Endothelial cell of umbilical vein (primary cell): ENCODE data around the gene CTTNBP2. TPM values are rescaled to one million over a fixed set of nuclear protein-coding genes. Genes with fewer than 3 reads are reported as not detected.

ENCODE experiments used
- BruUV-seq: library from RNA; stranded (reverse); fragments of 400-500 nt; replicated peaks from 2 replicates; lab custom pipeline; 2021; lab: Mats Ljungman, UMichigan
- CTCF ChIA-PET: fragments of 300-600, 350-600 bp; sonication (Branson Sonifier 250); formaldehyde crosslinking; loops from one replicate; lab custom pipeline; 2021; ENCODE audit warnings: antibody characterized with exemption, inconsistent platforms; lab: Charles Lee
- POLR2A ChIA-PET: fragments of 300-600, 350-600 bp; sonication (Branson Sonifier 250); formaldehyde crosslinking; loops from one replicate; lab custom pipeline; 2021; ENCODE audit warnings: antibody characterized with exemption, inconsistent platforms; lab: Charles Lee
- DNase-seq: peaks from one replicate; pipeline ENCODE4 v3.0.0-alpha.2; 2011; ENCODE audit warnings: low read depth, low spot score
- FAIRE-seq: peaks from 2 replicates; lab custom pipeline; 2011; peaks lifted over from hg19 to GRCh38; lab: Jason Lieb, UNC
- H2AFZ ChIP-seq: 2 replicates; pipeline ENCODE4 v1.6.0; 2012; ENCODE audit warnings: low read depth, low read length, control low read depth, inconsistent platforms
- H3K27ac ChIP-seq: 2 replicates; pipeline ENCODE4 v1.5.1; 2011; ENCODE audit warnings: low read depth, mild to moderate bottlenecking, control low read depth, low read length, moderate library complexity; ENCODE audit not compliant: insufficient read depth
- H3K27me3 ChIP-seq, 2 experiments: 2 replicates each; pipeline versions ENCODE4 v1.6.0 to v1.6.1; 2011; ENCODE audit warnings: low read length in 2 of 2, mixed read lengths in 1 of 2; ENCODE audit not compliant: control insufficient read depth in 2 of 2, insufficient read depth in 2 of 2
- H3K36me3 ChIP-seq, 2 experiments: 2 replicates in 1 of 2; 3 replicates in 1 of 2; pipeline ENCODE4 v1.5.1; 2011; ENCODE audit warnings: low read length in 2 of 2, mild to moderate bottlenecking in 1 of 2, moderate library complexity in 1 of 2; ENCODE audit not compliant: control insufficient read depth in 2 of 2, insufficient read depth in 2 of 2; ENCODE audit errors: extremely low read depth in 1 of 2
- H3K4me1 ChIP-seq: 3 replicates; pipeline ENCODE4 v1.5.1; 2011; ENCODE audit warnings: mild to moderate bottlenecking, low read length; ENCODE audit not compliant: control insufficient read depth, insufficient read depth; ENCODE audit errors: extremely low read depth
- H3K4me2 ChIP-seq: 2 replicates; pipeline ENCODE4 v1.6.1; 2011; ENCODE audit warnings: low read length, control low read depth, mixed read lengths; ENCODE audit not compliant: insufficient read depth
- H3K4me3 ChIP-seq, 3 experiments: fragments of 200-600 bp in 1 of 3; sonication (generic), shearing (Covaris generic) in 1 of 3; replicated peaks in 1 of 3; 2 replicates each; pipeline ENCODE4 v1.5.1; 2011 to 2016; ENCODE audit warnings: control low read depth in 3 of 3, low read length in 3 of 3, mild to moderate bottlenecking in 2 of 3, inconsistent platforms in 1 of 3, low read depth in 1 of 3, moderate library complexity in 1 of 3; ENCODE audit not compliant: insufficient read depth in 1 of 3
- H3K79me2 ChIP-seq: 2 replicates; pipeline ENCODE4 v1.6.0; 2012; ENCODE audit warnings: low read length, inconsistent platforms; ENCODE audit not compliant: control insufficient read depth, insufficient read depth
- H3K9ac ChIP-seq: replicated peaks from 2 replicates; pipeline ENCODE3; 2011; ENCODE audit warnings: low read length, control low read depth; ENCODE audit not compliant: insufficient read depth; ENCODE audit errors: extremely low read depth
- H3K9me1 ChIP-seq: replicated peaks from 3 replicates; pipeline ENCODE4 v1.6.0; 2011; ENCODE audit warnings: mild to moderate bottlenecking, low read length; ENCODE audit not compliant: control insufficient read depth, insufficient read depth; ENCODE audit errors: extremely low read depth
- H3K9me3 ChIP-seq: replicated peaks from 2 replicates; pipeline ENCODE4 v1.5.1; 2012; ENCODE audit warnings: low read length, inconsistent platforms; ENCODE audit not compliant: control insufficient read depth, insufficient read depth
- H4K20me1 ChIP-seq: replicated peaks from 2 replicates; pipeline ENCODE3; 2011; ENCODE audit warnings: mild to moderate bottlenecking, low read length; ENCODE audit not compliant: control insufficient read depth, insufficient read depth; ENCODE audit errors: extremely low read depth
- CTCF ChIP-seq, 2 donors: IDR thresholded peaks; 1 replicate in 1 of 2; 2 replicates in 1 of 2; pipeline ENCODE4 v1.5.1; 2011; ENCODE audit warnings: low read length in 2 of 2, mild to moderate bottlenecking in 2 of 2, moderate library complexity in 2 of 2, control low read depth in 1 of 2, inconsistent platforms in 1 of 2, low read depth in 1 of 2; ENCODE audit not compliant: insufficient read depth in 1 of 2; ENCODE audit errors: extremely low read depth in 1 of 2
- EZH2 ChIP-seq: IDR thresholded peaks from 2 replicates; pipeline ENCODE4 v1.6.1; 2012; ENCODE audit warnings: borderline replicate concordance, low read depth, mild to moderate bottlenecking, moderate library complexity, low read length, inconsistent platforms; ENCODE audit not compliant: severe bottlenecking
- FOS ChIP-seq: IDR thresholded peaks from 2 replicates; pipeline ENCODE4 v1.6.1; 2011; ENCODE audit warnings: mild to moderate bottlenecking, low read length, moderate library complexity, borderline replicate concordance; ENCODE audit not compliant: insufficient read depth
- GATA2 ChIP-seq: IDR thresholded peaks from 2 replicates; pipeline ENCODE4 v1.7.0; 2011; ENCODE audit warnings: low read depth, mild to moderate bottlenecking, moderate library complexity, mixed read lengths, low read length; ENCODE audit not compliant: insufficient read length, insufficient read depth
- JUN ChIP-seq: IDR thresholded peaks from 2 replicates; pipeline ENCODE4 v1.6.1; 2011; ENCODE audit warnings: borderline replicate concordance, low read depth; ENCODE audit not compliant: insufficient read length, insufficient read depth
- MAX ChIP-seq: IDR thresholded peaks from 2 replicates; pipeline ENCODE4 v1.6.1; 2011; ENCODE audit not compliant: insufficient read depth, insufficient read length
- MYC ChIP-seq: IDR thresholded peaks from one replicate; pipeline ENCODE4 v1.6.1; 2011; ENCODE audit warnings: mild to moderate bottlenecking, low read depth, low read length
- POLR2A ChIP-seq: IDR thresholded peaks from 2 replicates; pipeline ENCODE4 v1.6.1; 2012; ENCODE audit warnings: low read depth, mild to moderate bottlenecking, control low read depth, low read length
- POLR2AphosphoS5 ChIP-seq: IDR thresholded peaks from 2 replicates; pipeline ENCODE4 v1.6.1; 2012; ENCODE audit warnings: low read depth, mild to moderate bottlenecking, control low read depth, low read length, moderate library complexity; ENCODE audit not compliant: insufficient read depth
- dilution Hi-C: fragments of 300-500 bp; cut with MboI; formaldehyde crosslinking; loops from one replicate; pipeline ENCODE4 v1.15.0; 2019; ENCODE audit warnings: low sequenced_read_pairs; ENCODE audit not compliant: extremely low pct_ligation_motif_present
- intact Hi-C: fragments of 100-400 bp; cut with micrococcal nuclease; formaldehyde crosslinking; loops from one replicate; pipeline ENCODE4 v1.10.0; 2022
- polyA plus RNA-seq, 4 experiments: library from polyadenylated mRNA; depleted of rRNA in 3 of 4; stranded (reverse) in 3 of 4; unstranded in 1 of 4; fragments of >200 nt; gene quantifications; 2 replicates each; pipeline versions ENCODE4 v1.2.1 to v1.2.3, GENCODE V29; 2011 to 2012; ENCODE audit warnings: missing spikeins in 1 of 4
- total RNA-seq: library from RNA; stranded (reverse); gene quantifications from 2 replicates; pipeline ENCODE4 v1.2.3, GENCODE V29; 2021

CTTNBP2 gene
- total and polyA plus RNA-seq, 2 donors (not counting 3 experiments of a cell fraction or from before 2014, with no cell fraction given): 0.08 to 0.35 TPM

- TF ChIP-seq POLR2A: no peak
- no peak for TF ChIP-seq JUN
- no peak for TF ChIP-seq EZH2
- no peak for TF ChIP-seq GATA2
- no peak for TF ChIP-seq FOS
- TF ChIP-seq MYC: no peak
- TF ChIP-seq CTCF (IDR thresholded peaks at IDR 0.05; ENCODE audit: extremely low read depth in 1 of 2, insufficient read depth in 1 of 2, low read depth in 1 of 2, low read length in 2 of 2): no peak
- no peak for TF ChIP-seq MAX
- no peak for TF ChIP-seq POLR2AphosphoS5
- no TSS peak for BruUV-seq
- H2AFZ ChIP-seq: no peak overlapping the region
- no peaks in the 10 kb centered on the region for H3K9me1 ChIP-seq
- H3K79me2 ChIP-seq: no peaks in the 10 kb centered on the region
- no peak for FAIRE-seq
- no peak for DNase-seq
- intact Hi-C loops (no loop called here), dilution Hi-C loops (no loop called here)
- no peaks in the 10 kb centered on the region for H3K9me3 ChIP-seq
- peaks cover 6 to 16% of the 10 kb centered on the region in 2 experiments for H3K27me3 ChIP-seq
- H3K4me3 ChIP-seq: no peak overlapping the region
- H4K20me1 ChIP-seq: no peaks in the 10 kb centered on the region
- no peak overlapping the region for H3K27ac ChIP-seq
- ChIA-PET POLR2A (no interaction called here), CTCF (interaction anchor here (0.8 to 2.4 kb wide), 6 partner anchors 9 to 263 kb away, joined by 3 to 13 read pairs (median 5); no protein-coding TSS in a partner anchor)
- H3K4me2 ChIP-seq: no peak overlapping the region
- no peaks in the 10 kb centered on the region for H3K36me3 ChIP-seq
- no peak overlapping the region for H3K9ac ChIP-seq
- H3K4me1 ChIP-seq: no peaks in the 10 kb centered on the region
Measured at GRCh38 chr7:117686311-117686935, 186.8 kb downstream of the CTTNBP2 start.
